GM23338 (cell line): ENCODE data around the gene CACNA2D3. TPM values are rescaled to one million over a fixed set of nuclear protein-coding genes. Genes with fewer than 3 reads are reported as not detected.

ENCODE experiments used
- ATAC-seq: fragments of 200-7000 bp; cut with Tn5 transposase; 3 replicates; pipeline ENCODE4 v1.9.1; 2020
- DNase-seq: peaks from one replicate; pipeline ENCODE4 v3.0.0-alpha.2; 2015; ENCODE audit warnings: low spot score
- H2AFZ ChIP-seq: fragments of 200-600 bp; sonication (generic); 2 replicates; pipeline ENCODE4 v1.8.0; 2016; ENCODE audit warnings: antibody characterized with exemption, mild to moderate bottlenecking, moderate library complexity
- H3F3A ChIP-seq: fragments of 200-600 bp; sonication (generic); replicated peaks from 2 replicates; pipeline ENCODE4 v1.8.0; 2017; ENCODE audit warnings: antibody characterized with exemption, mixed run types, low read depth
- H3K27ac ChIP-seq: fragments of 200-600 bp; sonication (generic); 2 replicates; pipeline ENCODE4 v1.6.1; 2016; ENCODE audit warnings: low read depth
- H3K27me3 ChIP-seq: fragments of 200-600 bp; sonication (generic); 2 replicates; pipeline ENCODE4 v1.8.0; 2016; ENCODE audit warnings: mild to moderate bottlenecking, mixed run types, moderate library complexity; ENCODE audit not compliant: insufficient read depth
- H3K36me3 ChIP-seq: fragments of 200-600 bp; sonication (generic); 2 replicates; pipeline ENCODE4 v1.8.0; 2016; ENCODE audit warnings: mild to moderate bottlenecking; ENCODE audit not compliant: insufficient read depth
- H3K4me1 ChIP-seq: fragments of 200-600 bp; sonication (generic); 2 replicates; pipeline ENCODE4 v1.8.0; 2016; ENCODE audit warnings: mild to moderate bottlenecking, moderate library complexity; ENCODE audit not compliant: insufficient read depth
- H3K4me2 ChIP-seq: fragments of 200-600 bp; sonication (generic); 2 replicates; pipeline ENCODE4 v1.7.1; 2017; ENCODE audit warnings: mixed run types
- H3K4me3 ChIP-seq: fragments of 200-600 bp; sonication (generic); 2 replicates; pipeline ENCODE4 v1.6.1; 2016; ENCODE audit warnings: mixed run types
- H3K79me2 ChIP-seq: fragments of 200-600 bp; sonication (generic); replicated peaks from 2 replicates; pipeline ENCODE4 v1.8.0; 2017; ENCODE audit warnings: mild to moderate bottlenecking; ENCODE audit not compliant: insufficient read depth
- H3K9me2 ChIP-seq: fragments of 200-600 bp; sonication (generic); 2 replicates; pipeline ENCODE4 v1.8.0; 2017; ENCODE audit not compliant: insufficient read depth
- H4K20me1 ChIP-seq: fragments of 200-600 bp; sonication (generic); replicated peaks from 2 replicates; pipeline ENCODE4 v1.8.0; 2017; ENCODE audit warnings: mild to moderate bottlenecking; ENCODE audit not compliant: insufficient read depth
- H3K27ac Mint-ChIP-seq: 2 replicates; pipeline ENCODE4 v1.8.0; 2020; ENCODE audit warnings: inconsistent platforms, mild to moderate bottlenecking, moderate library complexity, mixed read lengths
- H3K27me3 Mint-ChIP-seq: 3 replicates; pipeline ENCODE4 v1.8.0; 2022; ENCODE audit warnings: low read depth, mild to moderate bottlenecking, moderate library complexity, mixed read lengths, inconsistent platforms; ENCODE audit not compliant: insufficient read depth, poor library complexity
- H3K36me3 Mint-ChIP-seq: 3 replicates; pipeline ENCODE4 v1.8.0; 2021; ENCODE audit warnings: low read depth, mild to moderate bottlenecking, inconsistent platforms, moderate library complexity, mixed read lengths
- H3K4me1 Mint-ChIP-seq: 3 replicates; pipeline ENCODE4 v1.8.0; 2020; ENCODE audit warnings: mild to moderate bottlenecking, inconsistent platforms, mixed read lengths
- H3K4me3 Mint-ChIP-seq: 3 replicates; pipeline ENCODE4 v1.8.0; 2021; ENCODE audit warnings: moderate library complexity, mild to moderate bottlenecking, inconsistent platforms, mixed read lengths
- H3K9me3 Mint-ChIP-seq: 3 replicates; pipeline ENCODE4 v1.8.0; 2020; ENCODE audit warnings: moderate library complexity, mild to moderate bottlenecking, inconsistent platforms, mixed read lengths
- CREB1 ChIP-seq: fragments of 250-450 bp; sonication (Bioruptor Pico); IDR thresholded peaks from 2 replicates; pipeline ENCODE4 v1.5.0; 2020; ENCODE audit warnings: low read depth, mild to moderate bottlenecking, moderate library complexity
- ETS1 ChIP-seq: IDR thresholded peaks from 2 replicates; pipeline ENCODE4 v1.6.1; 2016; ENCODE audit warnings: antibody characterized with exemption
- EZH2 ChIP-seq: fragments of 200-600 bp; sonication (generic); IDR thresholded peaks from one replicate; pipeline ENCODE4 v1.8.0; 2017; ENCODE audit warnings: antibody characterized with exemption, mild to moderate bottlenecking, low read depth; ENCODE audit not compliant: unreplicated experiment
- EZH2phosphoT487 ChIP-seq: fragments of 200-600 bp; sonication (generic); IDR thresholded peaks from one replicate; pipeline ENCODE4 v1.8.1; 2018; ENCODE audit warnings: antibody characterized with exemption; ENCODE audit not compliant: unreplicated experiment
- JUNB ChIP-seq: IDR thresholded peaks from one replicate; pipeline ENCODE4 v1.6.1; 2016; ENCODE audit warnings: antibody characterized with exemption; ENCODE audit not compliant: unreplicated experiment
- NANOG ChIP-seq: IDR thresholded peaks from 2 replicates; pipeline ENCODE4 v1.6.1; 2016; ENCODE audit warnings: antibody characterized with exemption, borderline replicate concordance
- POLR2AphosphoS5 ChIP-seq: IDR thresholded peaks from 2 replicates; pipeline ENCODE4 v1.6.1; 2016; ENCODE audit warnings: antibody characterized with exemption, low read depth
- REST ChIP-seq: IDR thresholded peaks from one replicate; pipeline ENCODE4 v1.6.1; 2018; ENCODE audit warnings: antibody characterized with exemption; ENCODE audit not compliant: unreplicated experiment
- STAT1 ChIP-seq: IDR thresholded peaks from one replicate; pipeline ENCODE4 v1.6.1; 2016; ENCODE audit warnings: antibody characterized with exemption; ENCODE audit not compliant: unreplicated experiment
- ZNF114 ChIP-seq: fragments of 250-450 bp; sonication (Bioruptor Pico); IDR thresholded peaks from 2 replicates; pipeline ENCODE4 v1.5.0; 2020; ENCODE audit warnings: mild to moderate bottlenecking, moderate library complexity
- ZNF331 ChIP-seq: fragments of 250-450 bp; sonication (Bioruptor Pico); IDR thresholded peaks from 2 replicates; pipeline ENCODE4 v1.5.0; 2020; ENCODE audit warnings: low read depth, mild to moderate bottlenecking, moderate library complexity
- polyA plus RNA-seq: library from polyadenylated mRNA; unstranded; fragments of >200 nt; fragmentation: Nextera tagmentation; extraction: Ambion mirVana; gene quantifications from 2 replicates; pipeline ENCODE4 v1.2.1, GENCODE V29; 2016
- total RNA-seq: library from RNA; depleted of rRNA; stranded (reverse); fragments of >200 nt; shearing (Covaris generic); gene quantifications from 2 replicates; pipeline ENCODE4 v1.2.3, GENCODE V29; 2014
- TF ChIP-seq, protein P1 (sequence below), 2 experiments: fragments of 200-600 bp in 1 of 2; sonication (generic) in 1 of 2; conservative IDR thresholded peaks; 2 replicates each; pipeline versions ENCODE4 v1.5.1 to v1.6.1; 2016 to 2017; ENCODE audit warnings: antibody characterized with exemption in 2 of 2, low read depth in 2 of 2, mild to moderate bottlenecking in 2 of 2, moderate library complexity in 1 of 2
- TF ChIP-seq, protein P2 (sequence below): fragments of 250-450 bp; sonication (Bioruptor Pico); IDR thresholded peaks from 2 replicates; pipeline ENCODE4 v1.5.0; 2020; ENCODE audit warnings: mild to moderate bottlenecking, moderate library complexity

CACNA2D3 gene
- total and polyA plus RNA-seq, 2 experiments from 2014 or later, result 2.2 to 2.3 TPM

DNA sequence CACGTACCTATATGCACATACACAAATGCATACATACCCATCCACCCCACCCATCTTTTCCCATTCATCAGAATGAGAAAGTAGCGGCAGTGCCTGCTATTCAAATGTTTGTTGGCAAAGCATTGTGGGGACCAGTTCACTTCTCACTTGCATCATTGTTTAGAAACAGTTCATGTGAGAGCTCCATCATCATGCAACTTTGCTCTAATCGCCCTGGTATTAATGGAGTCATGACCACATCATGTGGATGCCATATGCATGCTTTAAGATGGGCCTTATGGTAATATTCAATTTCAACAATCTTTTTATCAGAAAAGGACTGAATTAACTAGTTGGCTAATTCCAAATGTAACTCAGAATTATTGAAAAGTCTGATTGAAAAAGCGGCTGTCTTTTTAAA is 725.0 kb downstream of the CACNA2D3 start:
- no peaks in the 10 kb centered on the region; the same call in 2 of the 3 replicates for H3K36me3 Mint-ChIP-seq
- H3K27ac ChIP-seq, result no peak overlapping the region
- no peak for TF ChIP-seq POLR2AphosphoS5
- TF ChIP-seq JUNB, result no peak
- no peak for TF ChIP-seq NANOG
- TF ChIP-seq, protein P1, sequence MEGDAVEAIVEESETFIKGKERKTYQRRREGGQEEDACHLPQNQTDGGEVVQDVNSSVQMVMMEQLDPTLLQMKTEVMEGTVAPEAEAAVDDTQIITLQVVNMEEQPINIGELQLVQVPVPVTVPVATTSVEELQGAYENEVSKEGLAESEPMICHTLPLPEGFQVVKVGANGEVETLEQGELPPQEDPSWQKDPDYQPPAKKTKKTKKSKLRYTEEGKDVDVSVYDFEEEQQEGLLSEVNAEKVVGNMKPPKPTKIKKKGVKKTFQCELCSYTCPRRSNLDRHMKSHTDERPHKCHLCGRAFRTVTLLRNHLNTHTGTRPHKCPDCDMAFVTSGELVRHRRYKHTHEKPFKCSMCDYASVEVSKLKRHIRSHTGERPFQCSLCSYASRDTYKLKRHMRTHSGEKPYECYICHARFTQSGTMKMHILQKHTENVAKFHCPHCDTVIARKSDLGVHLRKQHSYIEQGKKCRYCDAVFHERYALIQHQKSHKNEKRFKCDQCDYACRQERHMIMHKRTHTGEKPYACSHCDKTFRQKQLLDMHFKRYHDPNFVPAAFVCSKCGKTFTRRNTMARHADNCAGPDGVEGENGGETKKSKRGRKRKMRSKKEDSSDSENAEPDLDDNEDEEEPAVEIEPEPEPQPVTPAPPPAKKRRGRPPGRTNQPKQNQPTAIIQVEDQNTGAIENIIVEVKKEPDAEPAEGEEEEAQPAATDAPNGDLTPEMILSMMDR (conservative IDR thresholded peaks at IDR 0.05; ENCODE audit: low read depth in 2 of 2), result no peak
- TF ChIP-seq STAT1, result no peak
- no peak for TF ChIP-seq ETS1
- TF ChIP-seq, protein P2, sequence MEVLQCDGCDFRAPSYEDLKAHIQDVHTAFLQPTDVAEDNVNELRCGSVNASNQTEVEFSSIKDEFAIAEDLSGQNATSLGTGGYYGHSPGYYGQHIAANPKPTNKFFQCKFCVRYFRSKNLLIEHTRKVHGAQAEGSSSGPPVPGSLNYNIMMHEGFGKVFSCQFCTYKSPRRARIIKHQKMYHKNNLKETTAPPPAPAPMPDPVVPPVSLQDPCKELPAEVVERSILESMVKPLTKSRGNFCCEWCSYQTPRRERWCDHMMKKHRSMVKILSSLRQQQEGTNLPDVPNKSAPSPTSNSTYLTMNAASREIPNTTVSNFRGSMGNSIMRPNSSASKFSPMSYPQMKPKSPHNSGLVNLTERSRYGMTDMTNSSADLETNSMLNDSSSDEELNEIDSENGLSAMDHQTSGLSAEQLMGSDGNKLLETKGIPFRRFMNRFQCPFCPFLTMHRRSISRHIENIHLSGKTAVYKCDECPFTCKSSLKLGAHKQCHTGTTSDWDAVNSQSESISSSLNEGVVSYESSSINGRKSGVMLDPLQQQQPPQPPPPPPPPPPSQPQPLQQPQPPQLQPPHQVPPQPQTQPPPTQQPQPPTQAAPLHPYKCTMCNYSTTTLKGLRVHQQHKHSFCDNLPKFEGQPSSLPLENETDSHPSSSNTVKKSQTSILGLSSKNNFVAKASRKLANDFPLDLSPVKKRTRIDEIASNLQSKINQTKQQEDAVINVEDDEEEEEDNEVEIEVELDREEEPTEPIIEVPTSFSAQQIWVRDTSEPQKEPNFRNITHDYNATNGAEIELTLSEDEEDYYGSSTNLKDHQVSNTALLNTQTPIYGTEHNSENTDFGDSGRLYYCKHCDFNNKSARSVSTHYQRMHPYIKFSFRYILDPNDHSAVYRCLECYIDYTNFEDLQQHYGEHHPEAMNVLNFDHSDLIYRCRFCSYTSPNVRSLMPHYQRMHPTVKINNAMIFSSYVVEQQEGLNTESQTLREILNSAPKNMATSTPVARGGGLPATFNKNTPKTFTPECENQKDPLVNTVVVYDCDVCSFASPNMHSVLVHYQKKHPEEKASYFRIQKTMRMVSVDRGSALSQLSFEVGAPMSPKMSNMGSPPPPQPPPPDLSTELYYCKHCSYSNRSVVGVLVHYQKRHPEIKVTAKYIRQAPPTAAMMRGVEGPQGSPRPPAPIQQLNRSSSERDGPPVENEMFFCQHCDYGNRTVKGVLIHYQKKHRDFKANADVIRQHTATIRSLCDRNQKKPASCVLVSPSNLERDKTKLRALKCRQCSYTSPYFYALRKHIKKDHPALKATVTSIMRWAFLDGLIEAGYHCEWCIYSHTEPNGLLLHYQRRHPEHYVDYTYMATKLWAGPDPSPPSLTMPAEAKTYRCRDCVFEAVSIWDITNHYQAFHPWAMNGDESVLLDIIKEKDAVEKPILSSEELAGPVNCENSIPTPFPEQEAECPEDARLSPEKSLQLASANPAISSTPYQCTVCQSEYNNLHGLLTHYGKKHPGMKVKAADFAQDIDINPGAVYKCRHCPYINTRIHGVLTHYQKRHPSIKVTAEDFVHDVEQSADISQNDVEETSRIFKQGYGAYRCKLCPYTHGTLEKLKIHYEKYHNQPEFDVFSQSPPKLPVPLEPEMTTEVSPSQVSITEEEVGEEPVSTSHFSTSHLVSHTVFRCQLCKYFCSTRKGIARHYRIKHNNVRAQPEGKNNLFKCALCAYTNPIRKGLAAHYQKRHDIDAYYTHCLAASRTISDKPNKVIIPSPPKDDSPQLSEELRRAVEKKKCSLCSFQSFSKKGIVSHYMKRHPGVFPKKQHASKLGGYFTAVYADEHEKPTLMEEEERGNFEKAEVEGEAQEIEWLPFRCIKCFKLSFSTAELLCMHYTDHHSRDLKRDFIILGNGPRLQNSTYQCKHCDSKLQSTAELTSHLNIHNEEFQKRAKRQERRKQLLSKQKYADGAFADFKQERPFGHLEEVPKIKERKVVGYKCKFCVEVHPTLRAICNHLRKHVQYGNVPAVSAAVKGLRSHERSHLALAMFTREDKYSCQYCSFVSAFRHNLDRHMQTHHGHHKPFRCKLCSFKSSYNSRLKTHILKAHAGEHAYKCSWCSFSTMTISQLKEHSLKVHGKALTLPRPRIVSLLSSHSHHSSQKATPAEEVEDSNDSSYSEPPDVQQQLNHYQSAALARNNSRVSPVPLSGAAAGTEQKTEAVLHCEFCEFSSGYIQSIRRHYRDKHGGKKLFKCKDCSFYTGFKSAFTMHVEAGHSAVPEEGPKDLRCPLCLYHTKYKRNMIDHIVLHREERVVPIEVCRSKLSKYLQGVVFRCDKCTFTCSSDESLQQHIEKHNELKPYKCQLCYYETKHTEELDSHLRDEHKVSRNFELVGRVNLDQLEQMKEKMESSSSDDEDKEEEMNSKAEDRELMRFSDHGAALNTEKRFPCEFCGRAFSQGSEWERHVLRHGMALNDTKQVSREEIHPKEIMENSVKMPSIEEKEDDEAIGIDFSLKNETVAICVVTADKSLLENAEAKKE, result no peak
- no peak for TF ChIP-seq ZNF331 (CRISPR knock-in tag)
- TF ChIP-seq REST, result no peak
- no peak for TF ChIP-seq CREB1
- TF ChIP-seq ZNF114, result no peak
- TF ChIP-seq EZH2, result no peak
- TF ChIP-seq EZH2phosphoT487, result no peak
- no peaks in the 10 kb centered on the region for H3K36me3 ChIP-seq
- H3K79me2 ChIP-seq, result no peaks in the 10 kb centered on the region
- H3K27me3 Mint-ChIP-seq, result peaks cover 2% of the 10 kb centered on the region
- H3K4me1 ChIP-seq, result no peaks in the 10 kb centered on the region
- no peaks in the 10 kb centered on the region for H3K27me3 ChIP-seq
- no peak overlapping the region for H3K4me3 ChIP-seq
- no peak overlapping the region for H3K4me3 Mint-ChIP-seq
- H3K9me3 Mint-ChIP-seq, result no peaks in the 10 kb centered on the region
- H3K27ac Mint-ChIP-seq, result no peak overlapping the region
- ATAC-seq (no peak), DNase-seq (no peak)
- H3K4me1 Mint-ChIP-seq, result peaks cover 14% of the 10 kb centered on the region
- H3F3A ChIP-seq, result no peaks in the 10 kb centered on the region
- H2AFZ ChIP-seq, result no peak overlapping the region
- no peak overlapping the region for H3K4me2 ChIP-seq
- no peaks in the 10 kb centered on the region for H4K20me1 ChIP-seq
- H3K9me2 ChIP-seq, result no peaks in the 10 kb centered on the region
